ENCODE results near the gene HHLA2.
A peak's percentile ranks its signal among the peaks of the same experiment; 100 is the strongest.

HHLA2 gene

GRCh38 chr3:108406661-108407206 lies 110.4 kb downstream of the HHLA2 start:
- peak; percentile 59 for DNase-seq (ENCODE audit: low spot score)
- TF ChIP-seq, protein P1, sequence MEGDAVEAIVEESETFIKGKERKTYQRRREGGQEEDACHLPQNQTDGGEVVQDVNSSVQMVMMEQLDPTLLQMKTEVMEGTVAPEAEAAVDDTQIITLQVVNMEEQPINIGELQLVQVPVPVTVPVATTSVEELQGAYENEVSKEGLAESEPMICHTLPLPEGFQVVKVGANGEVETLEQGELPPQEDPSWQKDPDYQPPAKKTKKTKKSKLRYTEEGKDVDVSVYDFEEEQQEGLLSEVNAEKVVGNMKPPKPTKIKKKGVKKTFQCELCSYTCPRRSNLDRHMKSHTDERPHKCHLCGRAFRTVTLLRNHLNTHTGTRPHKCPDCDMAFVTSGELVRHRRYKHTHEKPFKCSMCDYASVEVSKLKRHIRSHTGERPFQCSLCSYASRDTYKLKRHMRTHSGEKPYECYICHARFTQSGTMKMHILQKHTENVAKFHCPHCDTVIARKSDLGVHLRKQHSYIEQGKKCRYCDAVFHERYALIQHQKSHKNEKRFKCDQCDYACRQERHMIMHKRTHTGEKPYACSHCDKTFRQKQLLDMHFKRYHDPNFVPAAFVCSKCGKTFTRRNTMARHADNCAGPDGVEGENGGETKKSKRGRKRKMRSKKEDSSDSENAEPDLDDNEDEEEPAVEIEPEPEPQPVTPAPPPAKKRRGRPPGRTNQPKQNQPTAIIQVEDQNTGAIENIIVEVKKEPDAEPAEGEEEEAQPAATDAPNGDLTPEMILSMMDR (IDR thresholded peaks at IDR 0.05; ENCODE audit: extremely low read depth, missing control alignments) = peak; percentile 25

DNA sequence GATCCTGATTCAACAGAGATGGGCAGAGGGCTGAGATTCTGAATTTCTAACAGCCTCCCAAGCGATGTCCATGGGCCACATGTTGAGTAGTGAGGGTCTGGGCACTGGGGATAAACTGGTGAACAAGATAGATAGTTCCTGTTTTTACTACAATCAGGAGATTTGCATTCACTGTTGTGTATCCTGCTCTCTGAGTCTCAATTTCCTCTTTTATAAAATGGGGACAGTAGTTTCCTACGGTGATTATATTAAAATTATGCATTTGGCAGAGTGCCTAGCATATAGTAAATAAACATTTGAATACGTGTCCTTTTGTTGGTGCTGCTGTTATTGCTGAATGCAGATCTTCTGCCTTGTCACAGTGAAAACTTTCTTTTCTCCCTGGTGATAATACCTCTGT lies 111.5 kb downstream of the HHLA2 start:
- no peak for DNase-seq (ENCODE audit: low spot score)
- TF ChIP-seq, protein P1 (IDR thresholded peaks at IDR 0.05; ENCODE audit: extremely low read depth, missing control alignments) = no peak

DNA sequence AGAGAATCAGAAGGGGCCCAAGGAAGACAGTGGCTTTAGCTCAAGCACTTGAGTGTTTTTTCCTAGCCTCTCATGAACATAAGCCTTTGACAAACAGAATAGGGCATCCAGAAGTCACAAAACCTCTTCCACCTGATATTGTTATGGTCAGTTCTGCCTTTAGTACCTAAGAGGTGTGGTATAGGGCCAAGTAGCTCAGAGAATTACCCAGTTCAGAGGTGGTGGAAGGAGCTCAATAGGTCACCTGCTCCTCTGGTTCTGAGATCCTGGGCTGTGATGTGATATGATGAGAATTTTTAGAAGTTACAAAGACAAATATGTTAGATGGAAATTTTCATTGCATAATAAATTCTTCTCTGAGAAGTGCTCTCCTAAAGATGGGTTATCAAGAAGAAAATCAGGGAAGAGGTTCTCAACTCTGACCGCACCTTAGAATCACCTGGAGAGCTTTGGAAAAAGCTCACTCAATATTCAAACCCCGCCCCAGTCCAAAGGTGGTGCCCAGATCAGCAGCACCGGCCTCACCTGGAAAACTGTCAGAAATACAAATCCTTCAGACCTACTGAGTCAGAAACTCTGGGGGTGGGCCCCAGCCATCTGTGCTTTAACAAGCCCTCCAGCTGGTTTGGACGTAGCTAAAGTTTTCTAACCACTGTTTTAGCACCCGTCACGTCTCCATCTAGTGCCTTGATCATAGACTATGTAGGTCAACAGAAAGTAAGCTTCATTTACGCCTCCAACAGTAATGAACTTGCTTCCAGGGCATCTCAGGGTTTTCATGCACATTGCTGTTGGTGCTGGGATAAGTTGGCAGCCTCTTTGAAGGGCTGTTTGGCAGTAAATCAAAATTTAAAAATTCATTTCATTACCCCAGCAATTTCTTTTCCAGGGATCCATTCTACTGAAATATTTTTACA lies 112.8 kb downstream of the HHLA2 start:
- TF ChIP-seq, protein P1 (IDR thresholded peaks at IDR 0.05; ENCODE audit: extremely low read depth, missing control alignments) = no peak
- DNase-seq (ENCODE audit: low spot score) = no peak

- TF ChIP-seq, protein P1 (IDR thresholded peaks at IDR 0.05; ENCODE audit: extremely low read depth, missing control alignments) = no peak
- no peak for DNase-seq (ENCODE audit: low spot score)
Observed at GRCh38 chr3:108409800-108410178, 113.4 kb downstream of the HHLA2 start.

GRCh38 chr3:108410531-108410984 lies 114.2 kb downstream of the HHLA2 start:
- DNase-seq (ENCODE audit: low spot score) = no peak

DNA sequence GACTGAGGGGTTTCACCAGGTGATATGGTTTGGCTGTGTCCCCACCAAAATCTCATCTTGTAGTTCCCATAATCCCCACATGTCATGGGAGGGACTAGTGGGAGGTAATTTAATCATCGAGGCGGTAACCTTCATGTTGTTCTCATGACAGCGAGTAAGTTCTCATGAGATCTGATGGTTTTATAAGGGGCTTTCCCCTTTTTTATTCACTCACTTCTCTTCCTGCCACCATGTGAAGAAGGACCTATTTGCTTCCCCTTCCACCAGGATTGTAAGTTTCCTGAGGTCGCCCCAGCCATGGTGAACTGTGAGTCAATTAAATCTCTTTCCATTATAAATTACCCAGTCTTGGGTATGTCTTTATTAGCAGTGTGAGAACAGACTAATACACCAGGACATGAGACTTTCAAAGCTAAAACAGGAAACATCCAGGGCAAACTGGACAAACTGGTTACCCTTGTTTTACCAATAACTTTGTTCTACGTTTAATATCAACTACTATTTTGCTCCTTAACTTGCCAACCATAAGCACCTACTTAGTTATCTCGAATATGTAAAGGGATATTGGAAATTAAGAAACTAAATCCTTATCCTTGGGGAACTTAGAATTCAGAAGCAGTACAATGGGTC lies 115.9 kb downstream of the HHLA2 start:
- TF ChIP-seq, protein P1 (IDR thresholded peaks at IDR 0.05; ENCODE audit: extremely low read depth, missing control alignments) = no peak
- no peak for DNase-seq (ENCODE audit: low spot score)

More at GRCh38 chr3:108410531-108410984, 114.2 kb downstream of the HHLA2 start:
- TF ChIP-seq, protein P1 (IDR thresholded peaks at IDR 0.05; ENCODE audit: extremely low read depth, missing control alignments) = no peak

- TF ChIP-seq, protein P1 (IDR thresholded peaks at IDR 0.05; ENCODE audit: extremely low read depth, missing control alignments) = no peak
- DNase-seq (ENCODE audit: low spot score) = no peak
Observed at GRCh38 chr3:108414007-108414406, 117.7 kb downstream of the HHLA2 start.

Measured in GM20000 (cell line).